HEK293 (cell line): ENCODE data around the gene ERAL1.

Experiments
- CTCF ChIA-PET: fragments of 350-600 bp; formaldehyde crosslinking; extraction: SDS; loops from one replicate; lab custom pipeline; 2021; ENCODE audit warnings: antibody characterized with exemption; lab: Yijun Ruan, JAX
- POLR2A ChIA-PET: fragments of 300-600 bp; formaldehyde crosslinking; extraction: SDS; loops from one replicate; lab custom pipeline; 2020; ENCODE audit warnings: antibody characterized with exemption, inconsistent platforms; lab: Yijun Ruan, JAX
- H3K27ac ChIP-seq: fragments of 200-500 bp; sonication (Bioruptor generic); 2 replicates; pipeline ENCODE4 v1.5.1; 2014; ENCODE audit warnings: low read depth, low read length, control low read depth, inconsistent platforms; ENCODE audit errors: extremely low read depth
- H3K36me3 ChIP-seq, 2 experiments: fragments of 200-500 bp in 1 of 2; sonication (Bioruptor generic) in 1 of 2; 1 replicate in 1 of 2; 2 replicates in 1 of 2; pipeline ENCODE4 v1.5.1; 2014 to 2017; ENCODE audit warnings: inconsistent platforms in 2 of 2, low read length in 2 of 2; ENCODE audit not compliant: control insufficient read depth in 2 of 2, insufficient read depth in 1 of 2
- H3K4me1 ChIP-seq: fragments of 200-500 bp; sonication (Bioruptor generic); 2 replicates; pipeline ENCODE4 v1.5.1; 2014; ENCODE audit warnings: mild to moderate bottlenecking, low read length, inconsistent platforms; ENCODE audit not compliant: control insufficient read depth, insufficient read depth
- H3K4me3 ChIP-seq: 2 replicates; pipeline ENCODE4 v1.5.1; 2011; ENCODE audit warnings: low read depth, mild to moderate bottlenecking, control low read depth, low read length, moderate library complexity
- H3K9me3 ChIP-seq: fragments of 200-500 bp; sonication (Bioruptor generic); 2 replicates; pipeline ENCODE4 v1.5.1; 2014; ENCODE audit warnings: low read depth, low read length, inconsistent platforms; ENCODE audit not compliant: control insufficient read depth, insufficient read depth
- BCL11A ChIP-seq: fragments of 450-650 bp; formaldehyde crosslinking; IDR thresholded peaks from 2 replicates; pipeline ENCODE4 v1.5.1; 2016; ENCODE audit warnings: low read depth, missing biosample characterization, missing genetic modification characterization
- GLIS2 ChIP-seq: fragments of 450-650 bp; formaldehyde crosslinking; IDR thresholded peaks from 2 replicates; pipeline ENCODE4 v1.5.1; 2016; ENCODE audit warnings: missing biosample characterization, missing genetic modification characterization
- KLF10 ChIP-seq: fragments of 450-650 bp; IDR thresholded peaks from 2 replicates; pipeline ENCODE4 v1.5.1; 2018; ENCODE audit warnings: missing biosample characterization, mild to moderate bottlenecking, missing genetic modification characterization
- MYNN ChIP-seq: fragments of 450-650 bp; formaldehyde crosslinking; IDR thresholded peaks from 2 replicates; pipeline ENCODE4 v1.5.1; 2016; ENCODE audit warnings: missing biosample characterization, missing genetic modification characterization, borderline replicate concordance
- SP2 ChIP-seq: fragments of 450-650 bp; formaldehyde crosslinking; IDR thresholded peaks from 2 replicates; pipeline ENCODE4 v1.5.1; 2016; ENCODE audit warnings: missing biosample characterization, missing genetic modification characterization
- ZBTB11 ChIP-seq: fragments of 450-650 bp; formaldehyde crosslinking; conservative IDR thresholded peaks from 2 replicates; pipeline ENCODE4 v1.5.1; 2016; ENCODE audit warnings: low read depth, missing biosample characterization, missing genetic modification characterization
- ZBTB17 ChIP-seq: fragments of 450-650 bp; formaldehyde crosslinking; IDR thresholded peaks from 2 replicates; pipeline ENCODE4 v1.5.1; 2016; ENCODE audit warnings: missing biosample characterization, missing genetic modification characterization
- ZBTB48 ChIP-seq: fragments of 450-650 bp; formaldehyde crosslinking; IDR thresholded peaks from 2 replicates; pipeline ENCODE4 v1.5.1; 2016; ENCODE audit warnings: missing biosample characterization, missing genetic modification characterization
- ZEB2 ChIP-seq: fragments of 450-650 bp; formaldehyde crosslinking; IDR thresholded peaks from 2 replicates; pipeline ENCODE4 v1.5.1; 2016; ENCODE audit warnings: missing biosample characterization, missing genetic modification characterization
- ZNF239 ChIP-seq: fragments of 450-650 bp; formaldehyde crosslinking; IDR thresholded peaks from 2 replicates; pipeline ENCODE4 v1.5.1; 2016; ENCODE audit warnings: missing biosample characterization, missing genetic modification characterization
- ZNF248 ChIP-seq: fragments of 450-650 bp; formaldehyde crosslinking; IDR thresholded peaks from 2 replicates; pipeline ENCODE4 v1.5.1; 2017; ENCODE audit warnings: missing biosample characterization, missing genetic modification characterization
- ZNF335 ChIP-seq: fragments of 450-650 bp; formaldehyde crosslinking; conservative IDR thresholded peaks from 2 replicates; pipeline ENCODE4 v1.5.1; 2016; ENCODE audit warnings: missing biosample characterization, missing genetic modification characterization
- ZNF341 ChIP-seq: fragments of 450-650 bp; formaldehyde crosslinking; IDR thresholded peaks from 2 replicates; pipeline ENCODE4; 2016; ENCODE audit warnings: low read depth, missing biosample characterization, missing genetic modification characterization
- ZNF350 ChIP-seq: fragments of 450-650 bp; formaldehyde crosslinking; IDR thresholded peaks from 2 replicates; pipeline ENCODE4 v1.5.0; 2017; ENCODE audit warnings: missing biosample characterization, mild to moderate bottlenecking, missing genetic modification characterization
- ZNF366 ChIP-seq: fragments of 450-650 bp; formaldehyde crosslinking; conservative IDR thresholded peaks from 2 replicates; pipeline ENCODE4 v1.5.1; 2016; ENCODE audit warnings: missing biosample characterization, missing genetic modification characterization
- ZNF391 ChIP-seq: fragments of 450-650 bp; formaldehyde crosslinking; IDR thresholded peaks from 2 replicates; pipeline ENCODE4 v1.5.1; 2016; ENCODE audit warnings: low read depth, missing biosample characterization, missing genetic modification characterization, borderline replicate concordance
- ZNF394 ChIP-seq: fragments of 450-650 bp; formaldehyde crosslinking; IDR thresholded peaks from 2 replicates; pipeline ENCODE4 v1.5.1; 2016; ENCODE audit warnings: missing biosample characterization, missing genetic modification characterization, mild to moderate bottlenecking, moderate library complexity, borderline replicate concordance
- ZNF664 ChIP-seq: fragments of 450-650 bp; formaldehyde crosslinking; IDR thresholded peaks from 2 replicates; pipeline ENCODE4 v1.5.1; 2016; ENCODE audit warnings: missing biosample characterization, missing genetic modification characterization
- ZNF830 ChIP-seq: fragments of 450-650 bp; IDR thresholded peaks from 2 replicates; pipeline ENCODE4 v1.5.0; 2018; ENCODE audit warnings: missing biosample characterization, missing genetic modification characterization, low read depth, mild to moderate bottlenecking, moderate library complexity
- ZSCAN4 ChIP-seq: fragments of 450-650 bp; formaldehyde crosslinking; IDR thresholded peaks from 2 replicates; pipeline ENCODE4 v1.5.1; 2017; ENCODE audit warnings: missing biosample characterization, missing genetic modification characterization
- TF ChIP-seq, protein P1 (sequence below): fragments of 450-650 bp; formaldehyde crosslinking; IDR thresholded peaks from 2 replicates; pipeline ENCODE4 v1.5.1; 2017; ENCODE audit warnings: missing biosample characterization, missing genetic modification characterization
- TF ChIP-seq, protein P2 (sequence below): fragments of 450-650 bp; formaldehyde crosslinking; IDR thresholded peaks from 2 replicates; pipeline ENCODE4 v1.5.1; 2016; ENCODE audit warnings: missing biosample characterization, missing genetic modification characterization

The ERAL1 gene

DNA sequence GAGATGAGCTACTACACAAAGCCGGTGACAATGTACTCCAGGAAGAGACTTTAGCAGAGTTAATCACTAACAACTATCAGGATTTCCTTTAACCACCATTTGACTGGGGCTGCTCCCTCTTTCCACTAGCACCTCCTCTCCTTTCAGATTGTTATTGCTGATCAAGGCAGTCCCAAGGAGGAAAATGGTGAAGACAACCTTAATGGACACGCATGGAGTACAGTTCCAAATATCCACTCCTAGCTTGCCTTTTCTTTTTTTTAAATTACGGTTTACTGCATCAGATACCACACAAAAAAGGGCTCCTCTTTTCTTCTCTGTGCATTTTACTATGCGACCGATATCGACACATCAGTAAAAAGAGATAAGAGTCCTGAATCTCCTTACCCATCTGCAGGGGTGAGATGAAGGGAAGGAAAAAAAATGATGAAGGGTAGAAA lies 43.1 kb upstream of the ERAL1 start:
- POLR2A ChIA-PET = interaction anchor here (0.7 to 2.7 kb wide), 6 partner anchors 10 to 92 kb away, joined by 3 to 20 read pairs (median 6); partner anchors contain the start of genes FAM222B, RPL23A and TRAF4
- Histone ChIP-seq H3K9me3 (no peaks in the 10 kb centered on the region), H3K4me3 (peak overlapping the region; percentile 94), H3K36me3 (no peaks in the 10 kb centered on the region), H3K27ac (peak overlapping the region; percentile 53; the same call in 1 of the 2 replicates), H3K4me1 (peaks cover 22% of the 10 kb centered on the region)
- TF ChIP-seq ZNF391 = no peak
- no peak for TF ChIP-seq ZNF830 (tag by site-specific recombination)
- peak; percentile 73; the same call in 1 of the 2 replicates for TF ChIP-seq ZNF366 (tag by site-specific recombination)
- TF ChIP-seq BCL11A (tag by site-specific recombination) = no peak
- peak; percentile 24; the same call in 1 of the 2 replicates for TF ChIP-seq MYNN (tag by site-specific recombination)
- peak; percentile 45; the same call in 1 of the 2 replicates for TF ChIP-seq ZBTB17 (tag by site-specific recombination)
- CTCF ChIA-PET = interaction anchor here (0.5 to 4.9 kb wide), 12 partner anchors 9 to 144 kb away, joined by 3 to 68 read pairs (median 3); no protein-coding TSS in a partner anchor

DNA sequence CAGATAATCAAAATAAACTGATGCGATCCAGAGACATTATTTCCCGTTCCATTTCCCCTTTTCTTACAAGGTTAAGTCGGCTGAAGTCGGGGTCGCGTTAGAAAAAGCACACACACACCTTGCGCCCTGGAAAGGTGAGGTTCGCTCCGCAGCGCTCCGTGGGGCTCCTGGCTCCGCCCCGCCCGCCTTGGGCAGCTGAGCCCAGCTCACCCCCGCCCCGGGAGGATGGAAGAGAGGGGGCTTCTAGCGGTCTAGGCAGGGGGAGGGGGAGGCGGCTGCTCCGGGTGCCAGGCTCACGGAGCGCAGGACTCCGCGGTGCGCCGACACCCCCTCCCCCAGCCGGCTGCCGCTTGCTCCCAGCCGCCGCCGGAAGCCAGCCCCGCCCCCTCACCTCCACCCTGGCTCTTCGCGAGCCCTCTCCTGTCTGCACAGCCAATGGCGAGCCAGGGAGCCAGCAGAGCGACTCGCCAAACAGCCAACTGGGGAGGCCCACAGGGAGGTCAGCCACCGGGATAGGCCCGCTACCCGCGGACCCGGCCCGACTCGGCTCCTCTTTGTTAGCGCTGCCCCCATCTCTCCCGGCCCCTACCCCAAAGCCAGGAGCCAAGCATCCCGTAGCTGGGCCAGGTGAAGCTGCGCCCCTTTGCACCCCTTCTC lies 42.6 kb upstream of the ERAL1 start:
- ChIA-PET CTCF (interaction anchor here (0.6 to 4.9 kb wide), 9 partner anchors 9 to 141 kb away, joined by 3 to 68 read pairs (median 3); no protein-coding TSS in a partner anchor), POLR2A (interaction anchor here (0.6 to 2.7 kb wide), 10 partner anchors 10 to 93 kb away, joined by 3 to 20 read pairs (median 5); partner anchors contain the start of genes FAM222B, RPL23A, TLCD1 and TRAF4)
- Histone ChIP-seq H3K4me3 (peak overlapping the region; percentile 94), H3K9me3 (no peaks in the 10 kb centered on the region), H3K36me3 (no peaks in the 10 kb centered on the region), H3K27ac (peak overlapping the region; percentile 81), H3K4me1 (peaks cover 22% of the 10 kb centered on the region)
- TF ChIP-seq ZBTB48 (tag by site-specific recombination) (peak; percentile 76), GLIS2 (tag by site-specific recombination) (peak; percentile 98), SP2 (peak; percentile 98), ZNF341 (tag by site-specific recombination) (peak; percentile 73), ZNF366 (tag by site-specific recombination) (0 out of 2 replicates have a peak, but pooled peaks have one; percentile 7), ZNF350 (tag by site-specific recombination) (no peak), ZBTB11 (tag by site-specific recombination) (peak; percentile 43; the same call in 1 of the 2 replicates), ZNF239 (tag by site-specific recombination) (no peak), KLF10 (tag by site-specific recombination) (peak; percentile 55), ZNF335 (tag by site-specific recombination) (peak; percentile 50; the same call in 1 of the 2 replicates), ZNF664 (tag by site-specific recombination) (no peak), ZNF248 (no peak), ZEB2 (0 out of 2 replicates have a peak, but pooled peaks have one; percentile 77), ZSCAN4 (tag by site-specific recombination) (0 out of 2 replicates have a peak, but pooled peaks have one; percentile 21), ZNF830 (tag by site-specific recombination) (no peak), ZNF394 (peak; percentile 48; the same call in 1 of the 2 replicates)
- TF ChIP-seq, protein P1, sequence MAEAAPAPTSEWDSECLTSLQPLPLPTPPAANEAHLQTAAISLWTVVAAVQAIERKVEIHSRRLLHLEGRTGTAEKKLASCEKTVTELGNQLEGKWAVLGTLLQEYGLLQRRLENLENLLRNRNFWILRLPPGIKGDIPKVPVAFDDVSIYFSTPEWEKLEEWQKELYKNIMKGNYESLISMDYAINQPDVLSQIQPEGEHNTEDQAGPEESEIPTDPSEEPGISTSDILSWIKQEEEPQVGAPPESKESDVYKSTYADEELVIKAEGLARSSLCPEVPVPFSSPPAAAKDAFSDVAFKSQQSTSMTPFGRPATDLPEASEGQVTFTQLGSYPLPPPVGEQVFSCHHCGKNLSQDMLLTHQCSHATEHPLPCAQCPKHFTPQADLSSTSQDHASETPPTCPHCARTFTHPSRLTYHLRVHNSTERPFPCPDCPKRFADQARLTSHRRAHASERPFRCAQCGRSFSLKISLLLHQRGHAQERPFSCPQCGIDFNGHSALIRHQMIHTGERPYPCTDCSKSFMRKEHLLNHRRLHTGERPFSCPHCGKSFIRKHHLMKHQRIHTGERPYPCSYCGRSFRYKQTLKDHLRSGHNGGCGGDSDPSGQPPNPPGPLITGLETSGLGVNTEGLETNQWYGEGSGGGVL = peak; percentile 75; the same call in 1 of the 2 replicates
- TF ChIP-seq, protein P2, sequence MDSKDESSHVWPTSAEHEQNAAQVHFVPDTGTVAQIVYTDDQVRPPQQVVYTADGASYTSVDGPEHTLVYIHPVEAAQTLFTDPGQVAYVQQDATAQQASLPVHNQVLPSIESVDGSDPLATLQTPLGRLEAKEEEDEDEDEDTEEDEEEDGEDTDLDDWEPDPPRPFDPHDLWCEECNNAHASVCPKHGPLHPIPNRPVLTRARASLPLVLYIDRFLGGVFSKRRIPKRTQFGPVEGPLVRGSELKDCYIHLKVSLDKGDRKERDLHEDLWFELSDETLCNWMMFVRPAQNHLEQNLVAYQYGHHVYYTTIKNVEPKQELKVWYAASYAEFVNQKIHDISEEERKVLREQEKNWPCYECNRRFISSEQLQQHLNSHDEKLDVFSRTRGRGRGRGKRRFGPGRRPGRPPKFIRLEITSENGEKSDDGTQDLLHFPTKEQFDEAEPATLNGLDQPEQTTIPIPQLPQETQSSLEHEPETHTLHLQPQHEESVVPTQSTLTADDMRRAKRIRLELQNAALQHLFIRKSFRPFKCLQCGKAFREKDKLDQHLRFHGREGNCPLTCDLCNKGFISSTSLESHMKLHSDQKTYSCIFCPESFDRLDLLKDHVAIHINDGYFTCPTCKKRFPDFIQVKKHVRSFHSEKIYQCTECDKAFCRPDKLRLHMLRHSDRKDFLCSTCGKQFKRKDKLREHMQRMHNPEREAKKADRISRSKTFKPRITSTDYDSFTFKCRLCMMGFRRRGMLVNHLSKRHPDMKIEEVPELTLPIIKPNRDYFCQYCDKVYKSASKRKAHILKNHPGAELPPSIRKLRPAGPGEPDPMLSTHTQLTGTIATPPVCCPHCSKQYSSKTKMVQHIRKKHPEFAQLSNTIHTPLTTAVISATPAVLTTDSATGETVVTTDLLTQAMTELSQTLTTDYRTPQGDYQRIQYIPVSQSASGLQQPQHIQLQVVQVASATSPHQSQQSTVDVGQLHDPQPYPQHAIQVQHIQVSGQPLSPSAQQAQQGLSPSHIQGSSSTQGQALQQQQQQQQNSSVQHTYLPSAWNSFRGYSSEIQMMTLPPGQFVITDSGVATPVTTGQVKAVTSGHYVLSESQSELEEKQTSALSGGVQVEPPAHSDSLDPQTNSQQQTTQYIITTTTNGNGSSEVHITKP (tag by site-specific recombination) = peak; percentile 74
